HG03342 (cell line): Measurements from ENCODE around the gene TSPAN7.

Experiments used
- ATAC-seq: cut with Tn5 transposase; IDR thresholded peaks from one replicate; pipeline ENCODE4 v1.9.1; 2021; ENCODE audit warnings: mild to moderate bottlenecking, moderate library complexity; ENCODE audit not compliant: unreplicated experiment

TSPAN7 gene

DNA sequence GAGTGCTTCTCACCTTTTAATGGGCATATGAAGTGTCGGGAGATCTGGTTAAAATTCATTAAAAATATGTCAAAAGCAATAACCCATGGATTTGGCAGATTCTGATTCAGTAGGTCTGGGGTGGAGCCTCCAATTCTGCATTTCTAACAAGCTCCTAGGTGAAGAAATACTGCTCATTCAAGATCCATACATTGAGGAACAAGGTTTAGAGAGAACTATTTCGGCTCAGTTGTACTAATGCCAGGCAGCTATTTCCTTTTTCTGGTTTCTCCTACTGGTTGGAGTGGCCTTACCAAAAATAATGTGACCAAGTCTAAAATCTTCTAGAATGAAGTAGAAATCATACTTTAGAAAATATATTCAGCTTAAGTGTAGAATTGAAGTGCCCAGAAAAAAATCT, 117.5 kb downstream of the TSPAN7 start:
- ATAC-seq = no peak

DNA sequence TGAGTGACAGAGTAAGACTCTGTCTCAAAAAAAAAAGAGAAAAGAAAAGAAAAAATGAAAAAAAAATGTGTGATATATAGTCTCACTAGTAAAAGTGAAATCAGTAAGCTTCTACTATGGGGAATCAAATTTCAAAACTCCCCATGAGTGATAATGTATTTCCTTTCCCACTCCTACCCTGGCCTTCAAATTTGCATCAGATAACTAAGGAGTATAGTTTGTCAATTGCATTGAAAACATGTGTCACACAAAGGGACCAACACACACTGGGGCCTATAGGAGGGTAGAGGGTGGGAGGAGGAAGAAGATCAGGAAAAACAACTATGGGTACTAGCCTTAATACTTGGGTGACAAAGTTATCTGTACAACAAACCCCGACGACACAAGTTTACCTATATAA, 118.4 kb downstream of the TSPAN7 start:
- ATAC-seq = no peak

DNA sequence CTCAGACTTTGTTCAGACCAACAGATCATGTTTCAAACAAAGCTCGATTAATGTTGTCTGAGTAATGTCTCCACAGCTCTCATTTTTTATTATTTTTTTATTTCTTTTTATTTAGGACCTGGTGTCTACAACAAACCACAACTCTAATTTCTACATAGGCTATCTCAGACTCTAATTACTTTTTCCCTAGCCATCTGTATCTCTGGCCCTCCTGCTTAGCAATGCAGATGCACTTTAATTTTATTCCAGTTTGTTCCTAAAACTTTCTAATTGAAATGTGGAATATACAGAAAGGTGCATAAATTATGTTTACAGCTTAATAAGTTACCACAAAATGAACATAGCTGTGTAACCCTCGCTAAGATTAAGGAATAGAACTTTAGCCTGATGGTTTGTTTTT, 120.8 kb downstream of the TSPAN7 start:
- no peak for ATAC-seq

DNA sequence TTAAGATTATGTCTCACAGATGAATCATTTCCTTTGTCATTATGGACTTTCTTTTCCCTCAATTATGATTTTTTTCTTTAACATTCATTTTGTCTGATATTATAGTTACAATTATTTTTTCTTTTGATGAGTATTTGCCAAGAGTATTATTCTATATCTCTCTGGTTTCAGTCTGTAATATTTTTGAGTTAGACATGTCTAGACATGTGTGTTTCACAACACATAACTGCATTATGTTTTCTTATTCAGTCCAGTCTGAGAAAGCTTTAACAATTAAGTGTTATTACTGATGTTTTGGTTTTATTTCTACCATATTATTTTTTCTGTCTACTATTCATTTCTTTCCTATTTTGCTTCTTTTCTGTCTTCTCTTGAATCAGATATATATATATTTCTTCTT, 131.6 kb downstream of the TSPAN7 start:
- no peak for ATAC-seq

DNA sequence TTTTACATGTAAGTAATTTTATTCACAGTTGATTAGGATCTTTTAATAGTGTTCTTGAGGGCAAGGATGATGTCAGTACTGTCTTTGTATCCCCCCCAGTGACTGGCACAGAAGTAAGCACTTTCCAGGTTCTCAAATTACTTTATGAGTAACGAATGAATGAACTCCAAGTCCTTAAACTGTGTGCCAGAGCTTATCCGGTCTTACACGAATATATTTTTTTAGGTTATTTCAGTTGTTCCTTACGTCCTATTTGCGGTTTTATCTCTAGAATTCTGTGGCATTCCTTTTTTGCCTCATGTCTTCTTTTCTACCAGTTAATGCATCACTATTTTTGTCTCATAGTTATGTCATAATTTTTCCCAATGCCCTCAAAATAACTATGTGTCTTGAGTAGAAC, 133.1 kb downstream of the TSPAN7 start:
- ATAC-seq = no peak

DNA sequence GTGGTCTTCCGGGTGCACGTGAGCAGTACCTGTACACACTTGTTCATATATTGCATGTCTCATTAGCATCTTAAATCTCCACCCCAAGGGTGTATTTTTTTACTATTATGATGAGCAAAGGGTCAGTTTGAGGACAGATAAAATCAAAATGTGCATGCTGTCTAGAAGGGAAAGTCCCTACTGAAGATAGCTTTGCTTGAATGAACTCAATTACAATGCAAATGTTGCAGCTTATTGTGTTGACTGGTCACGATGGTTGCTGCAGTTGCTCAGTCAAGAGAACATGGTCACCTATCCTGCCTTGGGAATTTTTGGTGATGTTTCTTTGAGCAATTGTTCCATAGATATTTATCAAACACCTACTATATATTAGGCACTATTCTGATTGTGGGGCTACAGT, 136.1 kb downstream of the TSPAN7 start:
- no peak for ATAC-seq

DNA sequence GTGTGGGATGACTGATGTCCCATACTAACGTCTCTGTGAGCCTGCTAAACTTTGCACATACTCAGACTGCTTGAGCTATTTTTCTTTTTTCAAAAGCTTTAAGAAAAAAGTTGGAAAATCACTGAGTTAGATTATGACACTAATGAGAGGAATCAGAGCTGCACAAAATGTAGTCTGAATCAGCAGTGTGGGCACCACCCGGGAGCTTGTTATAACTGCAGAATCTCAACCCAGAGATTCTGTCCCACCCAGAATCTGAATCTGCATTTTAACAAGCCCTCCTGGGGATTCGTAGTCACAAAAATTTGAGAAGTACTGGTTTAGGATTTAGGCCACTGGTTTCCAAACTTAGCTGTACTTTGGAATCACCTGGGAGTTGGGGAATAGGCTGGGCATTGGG, 137.8 kb downstream of the TSPAN7 start:
- no peak for ATAC-seq

DNA sequence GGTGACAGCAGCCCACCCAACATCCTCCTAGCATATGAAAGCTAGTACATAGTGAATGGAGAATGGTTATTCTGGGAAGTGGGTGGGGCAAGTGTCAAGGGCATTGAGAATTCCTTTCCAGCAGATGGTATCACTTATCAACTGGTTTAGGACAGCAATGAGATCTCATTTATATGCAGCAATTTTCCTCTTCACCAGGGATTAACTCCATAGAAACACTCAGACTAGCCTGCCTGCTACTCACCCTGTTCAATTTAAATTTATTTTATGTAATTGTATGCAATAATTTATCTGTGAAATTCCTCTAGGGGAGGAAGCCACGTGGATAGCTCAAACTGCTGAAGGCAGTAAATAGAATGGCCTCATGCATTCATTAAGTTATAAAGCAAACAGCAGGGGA, 138.4 kb downstream of the TSPAN7 start:
- ATAC-seq = no peak

DNA sequence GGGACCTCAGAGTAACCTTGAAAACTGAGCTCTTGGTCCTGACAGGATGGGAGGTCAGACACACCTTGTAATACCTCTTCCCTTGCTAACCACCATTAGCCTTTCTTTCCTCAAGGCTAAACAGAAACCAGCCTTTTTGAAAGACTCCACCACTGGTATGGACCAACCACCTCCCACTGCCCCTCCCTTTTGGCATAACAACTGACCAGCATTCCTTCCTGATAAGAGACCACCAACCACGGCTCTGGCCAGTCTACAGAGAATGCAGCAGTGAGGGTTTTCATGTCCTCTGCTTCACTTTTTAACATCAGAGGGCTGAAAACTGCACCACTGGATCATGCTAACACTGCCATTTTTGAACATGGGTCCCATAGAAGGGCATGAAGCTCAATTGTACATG, 139.7 kb downstream of the TSPAN7 start:
- ATAC-seq = no peak

DNA sequence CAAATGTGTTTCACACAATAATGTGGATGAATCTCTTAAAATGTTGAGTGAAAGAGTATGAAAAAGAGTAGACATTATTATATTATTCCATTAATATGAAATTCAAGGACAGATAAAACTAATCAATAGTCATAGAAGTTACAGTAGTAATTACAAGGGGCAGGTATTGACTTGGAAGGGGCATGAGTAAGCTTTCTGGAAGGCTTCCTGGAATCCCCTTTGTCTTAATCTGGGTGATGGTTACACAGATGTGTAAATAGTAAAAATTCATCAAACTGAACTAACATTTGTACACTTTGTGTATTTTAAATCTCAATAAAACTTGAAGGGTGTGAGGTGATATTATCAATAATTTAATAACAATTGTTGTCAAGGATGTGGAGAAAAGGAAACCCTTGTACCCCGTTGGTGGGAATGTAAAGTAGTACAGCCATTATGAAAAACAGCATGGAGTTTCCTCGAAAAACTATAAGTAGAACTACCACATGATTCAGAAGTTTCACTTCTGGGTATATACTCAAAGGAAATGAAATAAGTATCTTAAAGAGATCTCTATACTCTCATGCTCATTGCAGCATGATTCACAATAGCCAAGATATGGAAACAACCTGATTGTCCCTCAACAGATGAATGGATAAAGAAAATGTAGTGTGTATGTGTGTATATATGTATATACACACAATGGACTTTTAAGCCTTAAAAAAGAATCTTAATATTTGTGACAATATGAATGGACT, 143.0 kb downstream of the TSPAN7 start:
- ATAC-seq = no peak

DNA sequence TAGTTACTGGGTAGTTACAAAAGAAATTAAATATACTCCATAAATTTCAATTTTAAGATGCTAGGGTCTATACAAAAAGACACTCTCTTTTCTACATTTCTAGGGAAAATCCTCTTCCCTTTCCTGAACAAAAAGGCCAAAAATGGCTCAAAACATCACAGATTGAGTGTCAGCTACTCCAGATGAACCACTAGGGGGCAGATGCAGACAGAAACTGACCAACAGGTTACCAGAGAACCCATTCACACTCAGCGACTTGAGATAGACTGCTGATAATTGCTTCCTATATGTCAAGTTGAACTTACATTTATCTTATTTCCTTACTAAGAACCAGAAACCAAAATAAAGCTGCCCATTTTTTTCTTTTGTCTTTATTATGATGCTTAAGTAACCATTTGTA, 156.5 kb downstream of the TSPAN7 start:
- no peak for ATAC-seq

DNA sequence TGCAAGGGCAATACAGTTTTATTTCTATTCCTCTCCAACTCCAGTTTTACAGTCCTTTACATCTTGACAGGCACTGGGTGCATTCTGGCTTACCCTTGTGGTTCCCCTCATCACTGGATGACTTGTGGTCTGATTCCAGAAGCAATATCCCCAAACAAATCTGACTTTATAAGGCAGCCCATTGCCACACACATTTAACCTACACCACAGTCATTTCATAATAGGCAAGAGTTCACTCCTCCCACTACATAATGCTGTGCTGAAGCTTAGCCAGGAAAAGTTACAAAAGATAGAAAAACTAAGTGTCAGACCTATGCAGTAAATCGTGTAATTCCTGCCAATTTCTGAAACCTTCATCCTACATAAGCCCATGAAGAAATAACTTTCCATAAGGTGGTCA, 157.0 kb downstream of the TSPAN7 start:
- ATAC-seq = no peak

DNA sequence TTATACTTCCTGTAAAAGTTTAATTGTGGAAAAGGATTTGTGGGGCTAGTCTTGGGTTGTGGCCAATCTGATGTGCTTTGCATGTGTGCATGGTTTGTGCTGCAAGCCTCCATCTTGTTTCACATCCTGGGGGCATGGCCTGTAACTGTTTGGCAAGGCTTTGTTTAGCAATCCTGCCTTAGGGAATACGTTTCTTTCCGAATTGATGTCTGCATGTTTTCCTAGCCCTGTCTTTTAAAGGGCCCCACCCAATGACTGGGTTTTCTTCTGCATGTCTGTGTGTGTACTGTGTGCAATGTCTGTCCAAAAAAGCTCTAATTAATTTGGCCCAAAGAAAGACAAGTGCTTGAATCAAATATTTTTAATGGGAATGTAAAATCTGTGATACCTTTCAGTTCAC, 165.3 kb downstream of the TSPAN7 start:
- ATAC-seq = no peak

DNA sequence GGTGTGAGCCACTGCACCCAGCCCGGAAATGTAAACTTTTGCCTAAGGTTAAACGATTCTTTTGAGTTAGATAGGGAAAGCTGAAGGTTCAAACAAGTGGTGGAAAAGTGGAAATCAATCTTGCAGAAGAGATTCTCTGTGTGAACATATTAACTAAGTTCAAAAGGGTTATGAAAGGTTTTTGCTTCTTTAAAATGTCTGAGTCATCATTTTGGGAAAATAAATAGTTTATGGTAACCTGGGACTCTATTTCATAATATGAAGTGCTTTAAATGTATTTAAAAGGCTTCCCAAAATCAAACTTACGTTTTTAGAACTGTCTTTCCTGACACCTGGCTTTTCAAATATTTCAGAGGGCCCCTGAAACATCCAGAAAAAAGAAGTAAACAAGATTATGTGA, 166.3 kb downstream of the TSPAN7 start:
- ATAC-seq = no peak

DNA sequence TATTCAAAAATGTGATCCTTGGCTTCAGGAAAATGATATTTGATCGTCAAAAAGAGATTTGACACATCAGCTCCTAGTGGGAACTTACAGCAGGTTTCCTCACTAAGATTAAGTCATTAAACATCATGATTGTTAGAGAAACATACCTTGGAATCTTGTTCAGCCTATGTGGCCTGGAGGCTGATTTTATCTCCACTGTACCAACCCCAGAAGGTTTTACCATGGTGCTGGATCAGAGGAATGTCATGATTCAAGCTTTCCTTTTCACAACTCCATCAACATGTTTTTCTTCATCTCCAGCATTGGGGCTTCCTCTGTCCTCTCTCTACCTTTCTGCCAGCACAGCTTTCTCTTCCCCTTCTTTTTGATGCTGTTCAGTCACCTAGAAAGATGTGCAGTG, 171.5 kb downstream of the TSPAN7 start:
- ATAC-seq = no peak
